K562 (cell line): ENCODE measurements around the gene ASIC1. TPM values are rescaled to one million over a fixed set of nuclear protein-coding genes. Genes with fewer than 3 reads are reported as not detected.
A peak's percentile ranks its signal among the peaks of the same experiment; 100 is the strongest.

Experiments
- AFF1 ChIP-seq, 2 experiments: fragments of 450-650 bp; IDR thresholded peaks; 2 replicates each; pipeline ENCODE4 v1.6.1; 2018; ENCODE audit warnings: mild to moderate bottlenecking in 2 of 2, low read depth in 1 of 2; ENCODE audit not compliant: partially characterized antibody in 2 of 2
- AFF4 ChIP-seq: sonication (generic); formaldehyde crosslinking; IDR thresholded peaks from 2 replicates; pipeline ENCODE4 v1.8.0; 2023; ENCODE audit warnings: mild to moderate bottlenecking, missing genetic modification reagents
- ARID1B ChIP-seq: fragments of 450-650 bp; IDR thresholded peaks from 2 replicates; pipeline ENCODE4 v1.6.1; 2016; ENCODE audit warnings: antibody characterized with exemption, mild to moderate bottlenecking, inconsistent platforms
- ATF7 ChIP-seq: fragments of 450-650 bp; IDR thresholded peaks from 2 replicates; pipeline ENCODE4 v1.7.1; 2014; ENCODE audit warnings: mild to moderate bottlenecking, moderate library complexity
- CBFA2T3 ChIP-seq: fragments of 450-650 bp; IDR thresholded peaks from 2 replicates; pipeline ENCODE4 v1.6.1; 2017
- EP300 ChIP-seq: IDR thresholded peaks from 2 replicates; pipeline ENCODE4 v1.6.1; 2012; ENCODE audit warnings: low read length, improper control_type of control experiment
- KDM1A ChIP-seq, 2 experiments: fragments of 450-650 bp; IDR thresholded peaks; 2 replicates each; pipeline ENCODE4 v1.6.1; 2016; ENCODE audit warnings: mild to moderate bottlenecking in 2 of 2
- MTA2 ChIP-seq: fragments of 450-650 bp; IDR thresholded peaks from 2 replicates; pipeline ENCODE4 v1.6.1; 2016; ENCODE audit warnings: low read depth
- NCOR1 ChIP-seq: fragments of 450-650 bp; IDR thresholded peaks from 2 replicates; pipeline ENCODE4 v1.6.1; 2016; ENCODE audit warnings: mild to moderate bottlenecking, moderate library complexity
- NR4A1 ChIP-seq, 2 experiments: fragments of 250-450 bp in 1 of 2; fragments of 450-650 bp in 1 of 2; sonication (Bioruptor Pico) in 1 of 2; IDR thresholded peaks; 2 replicates each; pipeline versions ENCODE4 v1.4.0 to v1.6.1; 2016 to 2020; ENCODE audit warnings: mild to moderate bottlenecking in 2 of 2, missing compliant biosample characterization in 1 of 2, missing genetic modification characterization in 1 of 2, moderate library complexity in 1 of 2
- POLR2AphosphoS5 ChIP-seq: IDR thresholded peaks from 2 replicates; pipeline ENCODE4 v1.6.1; 2011; ENCODE audit warnings: mild to moderate bottlenecking, low read depth, low read length, moderate library complexity; ENCODE audit not compliant: control insufficient read depth, insufficient read depth
- RCOR1 ChIP-seq, 2 experiments: IDR thresholded peaks; 2 replicates each; pipeline ENCODE4 v1.6.1; 2012; ENCODE audit warnings: low read depth in 2 of 2, low read length in 2 of 2, borderline replicate concordance in 1 of 2, improper control_type of control experiment in 1 of 2
- SMAD3 ChIP-seq: fragments of 450-650 bp; formaldehyde crosslinking; conservative IDR thresholded peaks from 2 replicates; pipeline ENCODE4 v1.4.0; 2020; ENCODE audit warnings: mild to moderate bottlenecking
- SMARCA4 ChIP-seq: fragments of 450-650 bp; IDR thresholded peaks from 2 replicates; pipeline ENCODE4 v1.6.1; 2016
- SMARCE1 ChIP-seq: fragments of 450-650 bp; IDR thresholded peaks from 2 replicates; pipeline ENCODE4 v1.7.1; 2016; ENCODE audit warnings: mild to moderate bottlenecking
- SOX6 ChIP-seq: fragments of 450-650 bp; IDR thresholded peaks from 2 replicates; pipeline ENCODE4 v1.6.1; 2014; ENCODE audit warnings: mild to moderate bottlenecking
- STAT5A ChIP-seq: IDR thresholded peaks from 2 replicates; pipeline ENCODE4 v1.6.1; 2012; ENCODE audit warnings: low read length, inconsistent platforms, borderline replicate concordance
- TBL1XR1 ChIP-seq, 2 experiments: IDR thresholded peaks; 2 replicates each; pipeline ENCODE4 v1.6.1; 2012; ENCODE audit warnings: improper control_type of control experiment in 2 of 2, low read length in 2 of 2, mild to moderate bottlenecking in 1 of 2
- ZFPM2 ChIP-seq: fragments of 250-450 bp; sonication (Bioruptor Pico); IDR thresholded peaks from 2 replicates; pipeline ENCODE4 v1.5.1; 2022; ENCODE audit warnings: mild to moderate bottlenecking
- ZNF584 ChIP-seq: fragments of 200-800 bp; sonication (Bioruptor generic); IDR thresholded peaks from 2 replicates; pipeline ENCODE4 v1.6.1; 2016; ENCODE audit warnings: low read depth, mild to moderate bottlenecking, missing genetic modification characterization, missing compliant biosample characterization
- polyA plus RNA-seq, 8 experiments: library from polyadenylated mRNA; depleted of rRNA in 4 of 8; stranded (reverse) in 5 of 8; unstranded in 3 of 8; fragments of >200 nt; fragmentation: Nextera tagmentation in 2 of 8; fragmentation: Illumina TruSeq in 1 of 8; extraction: Ambion mirVana in 2 of 8; extraction: Trizol in 1 of 8; gene quantifications; 2 replicates each; pipeline versions ENCODE4 v1.2.1 to v1.2.3, GENCODE V29; 2011 to 2014; ENCODE audit warnings: inconsistent platforms in 1 of 8, missing spikeins in 1 of 8
- total RNA-seq, 7 experiments: library from RNA; depleted of rRNA in 6 of 7; stranded (reverse); fragments of >200 nt in 6 of 7; fragmentation: Illumina TruSeq in 2 of 7; extraction: Trizol in 2 of 7; gene quantifications; 2 replicates each; pipeline versions ENCODE4 v1.2.1 to v1.2.3, GENCODE V29; 2011 to 2021; ENCODE audit warnings: low replicate concordance in 1 of 7
- TF ChIP-seq, protein P1 (sequence below): fragments of 450-650 bp; IDR thresholded peaks from 2 replicates; pipeline ENCODE4 v1.6.1; 2016; ENCODE audit warnings: low read depth, mild to moderate bottlenecking, moderate library complexity

Gene ASIC1
- total and polyA plus RNA-seq, 9 of the 15 experiments (the other 6 are each of a cell fraction or from before 2014, with no cell fraction given), result 0.01 to 1.7 (median 0.45) TPM

- TF ChIP-seq NCOR1 (peak; percentile 53), ZNF584 (CRISPR knock-in tag) (0 out of 2 replicates have a peak, but pooled peaks have one; percentile 53), ATF7 (0 out of 2 replicates have a peak, but pooled peaks have one; percentile 24), NR4A1 (CRISPR knock-in tag; IDR thresholded peaks at IDR 0.05) (no peak), NR4A1 (tag; IDR thresholded peaks at IDR 0.05) (no peak), MTA2 (peak; percentile 52), TBL1XR1 (IDR thresholded peaks at IDR 0.05; ENCODE audit: low read length in 2 of 2) (0 out of 4 replicates have a peak, but pooled peaks of 1 of the 2 experiments have one; percentile 11), ZFPM2 (CRISPR knock-in tag) (no peak), ARID1B (peak; percentile 85), SMARCA4 (peak; percentile 56; the same call in 1 of the 2 replicates), KDM1A (IDR thresholded peaks at IDR 0.05) (peak; percentile 32 to 45; a peak in 2 of 4 replicates), SOX6 (peak; percentile 65), SMARCE1 (peak; percentile 55; the same call in 1 of the 2 replicates), AFF4 (no peak), RCOR1 (IDR thresholded peaks at IDR 0.05; ENCODE audit: borderline replicate concordance in 1 of 2, low read depth in 2 of 2, low read length in 2 of 2) (peak in 1 of 2 experiments; percentile 78; a peak in 2 of 4 replicates), SMAD3 (no peak), AFF1 (IDR thresholded peaks at IDR 0.05; ENCODE audit: low read depth in 1 of 2, partially characterized antibody in 2 of 2) (no peak), EP300 (peak; percentile 74), CBFA2T3 (peak; percentile 85), POLR2AphosphoS5 (0 out of 2 replicates have a peak, but pooled peaks have one; percentile 33), STAT5A (peak; percentile 56; the same call in 1 of the 2 replicates)
- TF ChIP-seq, protein P1, sequence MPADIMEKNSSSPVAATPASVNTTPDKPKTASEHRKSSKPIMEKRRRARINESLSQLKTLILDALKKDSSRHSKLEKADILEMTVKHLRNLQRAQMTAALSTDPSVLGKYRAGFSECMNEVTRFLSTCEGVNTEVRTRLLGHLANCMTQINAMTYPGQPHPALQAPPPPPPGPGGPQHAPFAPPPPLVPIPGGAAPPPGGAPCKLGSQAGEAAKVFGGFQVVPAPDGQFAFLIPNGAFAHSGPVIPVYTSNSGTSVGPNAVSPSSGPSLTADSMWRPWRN, result peak; percentile 84
Measured at GRCh38 chr12:50047693-50048250, 9.6 kb upstream of the ASIC1 start (continued).
